ENCODE data around the gene AGBL1. TPM values are rescaled to one million over a fixed set of nuclear protein-coding genes. Genes with fewer than 3 reads are reported as not detected.
"Not testable (repeated sequence)": the region's sequence is repeated elsewhere in the genome, so short reads cannot be mapped to it uniquely, and the experiment has no call there.

AGBL1 gene
- total RNA-seq, 1 donor from 2014 or later: not detected

DNA sequence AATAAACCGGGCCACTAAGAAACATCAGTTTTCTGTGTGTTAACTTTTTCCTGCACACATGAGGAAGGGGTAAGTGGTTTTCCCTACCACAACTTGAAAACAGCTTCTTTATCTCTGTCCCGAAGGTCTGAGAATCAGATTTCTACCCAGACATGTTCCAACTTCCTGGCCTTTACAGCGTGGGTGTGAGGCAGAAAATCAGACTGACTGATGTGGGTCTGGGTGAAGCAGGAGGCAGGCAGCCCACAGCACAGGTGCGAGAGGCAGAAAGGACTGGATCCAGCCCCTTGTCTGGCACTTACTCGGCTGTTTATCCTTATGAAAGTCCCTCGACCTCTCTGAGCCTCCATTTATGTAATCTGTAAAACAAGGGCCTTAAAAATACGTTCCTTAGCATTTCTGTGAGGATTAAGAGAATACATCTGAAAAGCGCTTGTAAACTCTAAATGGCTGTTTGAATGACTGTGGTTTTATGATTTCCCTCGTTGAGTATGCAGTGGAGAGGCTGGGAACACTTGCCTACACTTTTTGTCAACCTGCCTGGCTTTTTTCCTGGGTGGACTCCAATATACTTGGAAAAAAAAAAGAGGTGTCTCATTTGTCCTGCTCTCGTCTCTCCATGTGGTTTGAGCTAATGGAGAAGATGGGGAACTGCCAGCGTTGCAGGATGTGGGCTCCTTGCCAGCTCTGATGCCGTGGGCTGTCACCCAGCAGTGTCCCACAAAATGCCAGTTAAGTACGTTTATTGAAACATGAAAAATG is 3.1 kb downstream of the AGBL1 start:
- DNase-seq (ENCODE audit: low read depth): no peak

GRCh38 chr15:86087808-86088207 is 8.1 kb downstream of the AGBL1 start:
- DNase-seq (ENCODE audit: low read depth): no peak

GRCh38 chr15:86089422-86089821 is 9.8 kb downstream of the AGBL1 start:
- no peak for DNase-seq (ENCODE audit: low read depth)

DNA sequence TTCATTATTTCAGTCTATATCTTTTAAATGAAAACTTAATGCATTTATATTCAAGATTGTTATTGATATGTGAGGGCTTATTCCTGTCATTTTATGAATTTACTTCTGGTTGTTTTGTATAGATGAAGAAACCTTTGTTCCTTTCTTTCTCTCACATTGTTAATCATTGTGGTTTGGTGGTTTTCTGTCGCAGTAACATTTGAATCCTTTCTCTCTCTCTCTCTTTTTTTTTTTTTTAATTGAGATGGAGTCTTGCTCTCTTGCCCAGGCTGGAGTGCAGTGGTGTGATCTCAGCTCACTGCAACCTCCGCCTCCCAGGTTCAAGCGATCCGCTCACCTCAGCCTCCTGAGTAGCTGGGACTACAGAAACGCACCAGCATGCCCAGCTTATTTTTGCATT is 22.1 kb downstream of the AGBL1 start:
- DNase-seq (ENCODE audit: low read depth): no peak

DNA sequence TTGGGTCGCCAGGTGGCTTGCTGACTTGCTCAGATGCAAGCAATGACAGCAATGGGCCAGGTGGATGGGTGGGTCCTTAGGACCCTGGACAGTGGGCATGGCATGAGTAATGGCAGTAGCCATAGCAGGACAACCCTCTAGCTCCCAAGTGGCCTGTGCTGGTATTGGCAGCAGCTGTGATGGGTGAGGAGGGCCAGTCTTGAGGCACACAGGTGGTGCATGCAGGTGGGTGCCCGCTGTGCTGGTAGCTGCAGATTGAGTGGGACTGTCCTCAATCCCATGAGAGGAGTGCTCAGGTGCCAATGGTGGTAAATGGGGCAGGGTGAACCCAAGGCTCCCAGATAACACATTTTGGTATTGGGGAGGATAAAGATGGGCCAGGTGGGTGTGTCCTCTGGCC is 24.2 kb downstream of the AGBL1 start:
- DNase-seq (ENCODE audit: low read depth): no peak

DNA sequence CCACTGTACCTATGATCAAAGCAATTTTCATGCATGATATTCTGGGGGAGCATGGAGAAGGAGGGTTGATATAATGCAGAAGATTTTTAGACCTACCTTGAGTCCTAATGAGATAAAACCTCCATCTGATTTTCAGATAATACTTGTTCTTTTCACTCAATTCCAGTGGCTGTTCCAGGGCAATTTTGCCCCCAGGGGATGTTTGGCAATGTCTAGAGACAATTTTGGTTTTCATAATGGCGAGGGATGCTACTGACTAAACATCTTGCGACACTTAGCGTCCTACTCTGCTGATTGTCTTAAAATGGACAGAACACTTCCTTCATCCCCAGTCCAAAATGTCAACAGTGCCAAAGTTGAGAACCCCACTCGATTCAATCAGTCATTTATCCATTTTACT is 26.6 kb downstream of the AGBL1 start:
- DNase-seq (ENCODE audit: low read depth): no peak

GRCh38 chr15:86115145-86115801 is 35.6 kb downstream of the AGBL1 start:
- DNase-seq (ENCODE audit: low read depth): no peak

- DNase-seq (ENCODE audit: low read depth): no peak
These were observed 42.0 kb downstream of the AGBL1 start for GRCh38 chr15:86121568-86122225.

DNA sequence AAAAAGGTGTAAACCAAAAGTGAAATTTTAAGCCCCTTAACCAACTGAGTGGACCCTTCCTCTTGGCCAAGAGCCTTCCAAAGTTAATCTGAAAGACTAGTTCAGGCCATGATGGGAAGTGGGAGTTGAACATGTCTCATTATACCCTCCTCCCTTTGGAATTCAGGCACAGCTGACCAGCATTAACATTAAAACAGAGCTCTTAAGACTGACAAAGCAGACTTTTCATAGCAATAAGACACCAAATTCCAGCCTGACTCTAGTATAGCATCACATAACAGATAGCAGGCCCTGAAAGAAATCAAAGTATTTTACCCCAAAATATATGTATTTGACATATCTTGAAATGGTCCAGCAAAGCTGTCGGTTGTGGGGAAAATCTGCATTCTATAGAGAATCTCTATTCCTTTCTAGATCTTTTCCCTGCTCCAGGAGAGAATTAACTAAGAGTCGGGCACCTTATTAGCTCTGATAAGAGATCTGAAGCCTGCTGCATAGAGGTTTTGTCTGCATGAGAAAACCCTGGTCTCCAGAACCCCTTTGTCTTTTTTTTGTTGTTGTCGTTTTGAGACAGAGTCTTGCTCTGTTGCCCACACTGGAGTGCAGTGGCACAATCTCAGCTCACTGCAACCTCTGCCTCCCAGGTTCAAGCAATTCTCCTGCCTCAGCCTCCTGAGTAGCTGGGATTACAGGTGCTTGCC is 43.2 kb downstream of the AGBL1 start:
- not testable (repeated sequence) for DNase-seq (ENCODE audit: low read depth)

DNA sequence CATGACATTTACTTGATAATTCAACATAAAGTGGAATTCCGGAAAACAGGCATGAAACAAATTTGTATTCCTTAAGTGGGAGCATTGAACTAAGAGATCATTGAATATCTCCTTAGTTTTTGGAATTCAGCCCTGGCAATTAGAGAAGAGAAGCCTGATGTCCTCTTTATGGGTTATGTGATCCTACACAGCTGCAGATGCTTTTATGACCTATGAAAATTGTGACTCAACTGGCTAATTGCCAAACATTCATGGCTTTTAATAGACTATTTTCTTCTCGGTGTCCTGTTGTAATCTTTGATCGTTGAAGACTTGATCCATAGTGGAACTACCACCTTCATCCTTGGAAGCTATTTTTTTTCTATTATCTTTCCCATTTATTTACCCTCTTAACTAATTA is 46.1 kb downstream of the AGBL1 start:
- DNase-seq (ENCODE audit: low read depth): no peak

DNA sequence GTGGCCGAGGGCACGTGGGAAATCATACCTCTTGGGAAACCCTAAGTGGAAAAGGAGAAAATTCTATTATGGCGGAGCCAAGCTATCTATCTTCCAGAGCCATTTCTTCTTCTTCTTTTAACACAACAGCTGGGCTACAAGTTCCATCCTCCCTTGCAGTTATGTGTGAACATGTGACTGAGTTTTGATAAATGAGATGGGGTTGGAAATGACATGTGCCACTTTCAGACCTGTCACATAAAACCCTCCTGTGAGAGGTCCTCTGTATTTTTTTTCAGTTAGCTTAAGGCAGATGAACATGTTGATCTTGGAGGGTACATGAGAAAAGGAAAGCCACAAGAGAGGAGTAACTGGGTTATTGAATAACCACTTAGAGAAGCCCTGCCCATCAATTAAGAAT is 47.9 kb downstream of the AGBL1 start:
- DNase-seq (ENCODE audit: low read depth): no peak

DNA sequence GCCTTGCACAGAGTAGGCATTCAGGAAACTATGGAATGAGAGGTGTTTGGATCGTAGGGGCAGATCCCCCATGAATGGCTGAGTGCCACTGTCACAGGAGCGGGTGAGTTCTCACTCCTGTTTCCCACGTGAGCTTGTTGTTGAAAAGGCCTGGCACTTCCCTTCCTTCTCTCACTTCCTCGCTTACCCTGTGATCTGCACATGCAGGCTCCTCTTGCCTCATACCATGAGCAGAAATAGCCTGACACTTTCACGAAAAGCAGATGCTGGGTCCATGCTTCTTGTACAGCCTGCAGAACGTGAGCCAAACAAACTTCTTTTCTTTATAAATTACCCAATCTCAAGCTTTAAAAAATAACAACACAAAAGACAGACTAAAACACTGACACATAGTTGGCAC is 55.4 kb downstream of the AGBL1 start:
- no peak for DNase-seq (ENCODE audit: low read depth)

DNA sequence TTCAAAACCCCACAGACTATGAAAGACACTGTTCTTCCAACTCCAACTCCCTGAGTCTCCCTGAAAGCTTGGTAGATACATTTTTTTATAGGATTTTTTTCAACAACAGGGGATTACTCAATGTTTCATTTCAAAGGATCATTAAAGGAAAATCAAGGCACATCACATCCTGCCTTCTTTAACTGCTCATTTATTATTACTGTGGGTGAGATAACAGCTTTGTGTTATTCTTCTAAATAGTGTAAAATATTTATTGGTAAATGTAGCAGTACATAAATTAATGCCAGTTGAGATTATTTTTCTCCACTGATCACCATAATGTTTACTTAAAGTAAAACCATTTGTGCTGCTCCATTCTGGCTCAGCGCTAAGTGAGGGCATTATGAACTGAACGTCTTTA is 57.2 kb downstream of the AGBL1 start:
- DNase-seq (ENCODE audit: low read depth): no peak

- DNase-seq (ENCODE audit: low read depth): no peak
These were observed 59.1 kb downstream of the AGBL1 start for GRCh38 chr15:86138798-86139197.

GRCh38 chr15:86139828-86140227 is 60.2 kb downstream of the AGBL1 start:
- no peak for DNase-seq (ENCODE audit: low read depth)

- no peak for DNase-seq (ENCODE audit: low read depth)
These were observed 75.0 kb downstream of the AGBL1 start for GRCh38 chr15:86154705-86155104.

GRCh38 chr15:86155551-86155950 is 75.9 kb downstream of the AGBL1 start:
- DNase-seq (ENCODE audit: low read depth): no peak

DNA sequence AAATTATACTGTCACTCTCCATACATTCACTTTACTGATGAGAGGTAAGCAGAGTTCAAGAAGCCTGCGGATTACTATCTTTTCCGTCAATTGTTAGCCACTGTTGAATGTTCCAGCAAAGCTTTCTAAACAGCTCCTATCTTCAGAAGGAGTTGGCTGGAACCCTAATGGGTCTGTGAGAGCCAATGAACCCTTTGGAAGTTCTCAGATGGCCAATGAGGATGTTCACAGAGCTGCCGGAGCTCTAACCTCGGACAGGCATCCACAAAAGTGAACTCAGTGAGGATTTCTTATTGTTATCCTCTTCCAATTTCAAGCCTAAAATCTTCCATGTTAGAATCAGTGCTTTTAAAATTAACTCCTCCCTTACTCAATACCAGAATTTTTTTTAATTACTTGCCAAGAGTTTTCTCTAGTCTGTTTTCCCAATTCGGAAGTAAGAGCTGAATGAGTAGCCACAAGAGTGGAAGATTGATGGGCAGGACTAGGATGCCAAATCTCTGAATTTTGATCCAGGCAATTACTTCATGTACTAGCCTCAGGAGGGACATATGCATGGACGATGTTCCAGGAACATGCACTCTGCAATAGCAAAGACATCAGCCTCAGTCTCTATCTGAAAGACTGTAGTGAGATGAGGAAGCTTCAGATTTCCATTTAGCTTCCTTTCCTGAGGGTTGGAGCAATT is 78.1 kb downstream of the AGBL1 start:
- DNase-seq (ENCODE audit: low read depth): no peak

DNA sequence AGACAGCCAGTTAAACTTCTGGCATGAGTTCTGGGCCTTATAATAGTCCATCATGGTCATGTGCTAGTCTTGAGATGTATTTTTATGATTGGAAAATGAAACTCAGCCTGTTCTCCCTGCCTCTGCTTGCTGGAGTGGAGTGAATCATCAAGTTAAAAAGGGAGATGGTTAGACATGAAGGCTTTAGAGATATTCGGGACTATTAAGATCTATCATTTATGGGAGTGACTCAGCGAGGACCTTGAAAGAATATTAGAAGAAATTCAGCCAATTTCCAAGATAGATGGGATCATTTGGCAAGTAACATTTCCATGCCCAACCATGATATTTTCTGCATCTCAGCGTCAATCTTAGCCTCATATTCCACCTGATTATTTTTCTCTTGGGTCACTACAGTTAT is 79.8 kb downstream of the AGBL1 start:
- DNase-seq (ENCODE audit: low read depth): no peak

DNA sequence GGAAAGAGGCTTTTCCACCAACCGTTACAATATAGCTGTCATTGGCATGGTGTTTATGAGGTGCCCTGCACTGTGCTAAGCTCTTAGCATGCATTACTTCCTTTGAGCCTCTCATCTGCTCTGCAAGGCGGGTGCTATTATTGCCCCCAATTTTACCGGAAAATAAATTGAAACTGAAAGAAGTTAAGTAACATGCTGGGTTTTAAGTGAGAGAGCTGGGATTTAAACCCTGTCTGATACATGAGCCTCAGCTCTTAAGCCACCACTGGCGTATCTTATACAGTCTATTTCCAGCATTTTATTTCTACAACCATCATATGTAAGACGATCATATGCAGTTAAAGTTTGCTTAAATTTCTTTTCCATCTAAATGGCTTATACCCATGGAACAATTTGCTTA is 81.6 kb downstream of the AGBL1 start:
- no peak for DNase-seq (ENCODE audit: low read depth)

- DNase-seq (ENCODE audit: low read depth): no peak
These were observed 82.5 kb downstream of the AGBL1 start for GRCh38 chr15:86162172-86162591.

- DNase-seq (ENCODE audit: low read depth): no peak
These were observed 83.0 kb downstream of the AGBL1 start for GRCh38 chr15:86162641-86163040.

Measured in renal cortical epithelial cell (primary cell).